HEK293T (cell line): ENCODE data around the gene GJD3.

ENCODE experiments used
- CTCF ChIA-PET: fragments of 350-600 bp; formaldehyde crosslinking; extraction: SDS; loops from one replicate; lab custom pipeline; 2021; ENCODE audit warnings: antibody characterized with exemption, inconsistent platforms; lab: Yijun Ruan, JAX
- POLR2A ChIA-PET: fragments of 350-600 bp; formaldehyde crosslinking; extraction: SDS; loops from one replicate; lab custom pipeline; 2020; ENCODE audit warnings: antibody characterized with exemption, inconsistent platforms; lab: Yijun Ruan, JAX
- DNase-seq: peaks from one replicate; pipeline ENCODE4 v3.0.0; 2012; ENCODE audit warnings: mixed read lengths; ENCODE audit errors: extremely low spot score
- ARNT ChIP-seq: fragments of 450-650 bp; IDR thresholded peaks from 2 replicates; pipeline ENCODE4 v1.6.1; 2017; ENCODE audit warnings: mild to moderate bottlenecking
- BHLHE40 ChIP-seq: fragments of 450-650 bp; IDR thresholded peaks from 2 replicates; pipeline ENCODE4 v1.6.1; 2016; ENCODE audit warnings: mild to moderate bottlenecking, moderate library complexity, borderline replicate concordance
- CTBP1 ChIP-seq: fragments of 450-650 bp; IDR thresholded peaks from 2 replicates; pipeline ENCODE4 v1.6.1; 2016; ENCODE audit warnings: borderline replicate concordance
- ELF4 ChIP-seq: fragments of 450-650 bp; IDR thresholded peaks from 2 replicates; pipeline ENCODE4 v1.6.1; 2017; ENCODE audit warnings: antibody characterized with exemption
- FOXA1 ChIP-seq: fragments of 450-650 bp; IDR thresholded peaks from 2 replicates; pipeline ENCODE4 v1.6.1; 2016; ENCODE audit warnings: mild to moderate bottlenecking
- FOXK2 ChIP-seq: fragments of 450-650 bp; IDR thresholded peaks from 2 replicates; pipeline ENCODE4 v1.6.1; 2016; ENCODE audit warnings: mild to moderate bottlenecking
- FOXM1 ChIP-seq: fragments of 450-650 bp; IDR thresholded peaks from 2 replicates; pipeline ENCODE4 v1.6.1; 2017; ENCODE audit warnings: mild to moderate bottlenecking, borderline replicate concordance
- HDGF ChIP-seq: fragments of 450-650 bp; IDR thresholded peaks from 2 replicates; pipeline ENCODE4 v1.6.1; 2017; ENCODE audit warnings: antibody characterized with exemption, borderline replicate concordance
- L3MBTL2 ChIP-seq: fragments of 450-650 bp; conservative IDR thresholded peaks from 2 replicates; pipeline ENCODE4 v1.6.1; 2016; ENCODE audit warnings: mild to moderate bottlenecking
- LEF1 ChIP-seq: fragments of 450-650 bp; IDR thresholded peaks from 2 replicates; pipeline ENCODE4 v1.6.1; 2017; ENCODE audit warnings: mild to moderate bottlenecking, borderline replicate concordance
- NFRKB ChIP-seq: fragments of 450-650 bp; IDR thresholded peaks from 2 replicates; pipeline ENCODE4 v1.6.1; 2016; ENCODE audit warnings: mild to moderate bottlenecking, moderate library complexity
- SUZ12 ChIP-seq: fragments of 450-650 bp; IDR thresholded peaks from 2 replicates; pipeline ENCODE4 v1.6.1; 2016; ENCODE audit warnings: mild to moderate bottlenecking
- TARDBP ChIP-seq: fragments of 450-650 bp; IDR thresholded peaks from 2 replicates; pipeline ENCODE4 v1.6.1; 2016
- ZNF384 ChIP-seq: fragments of 450-650 bp; IDR thresholded peaks from 2 replicates; pipeline ENCODE4 v1.6.1; 2016
- TF ChIP-seq, protein P1 (sequence below): fragments of 450-650 bp; IDR thresholded peaks from 2 replicates; pipeline ENCODE4 v1.6.1; 2016

The GJD3 gene

GRCh38 chr17:40363111-40363827 is 1.3 kb downstream of the GJD3 start:
- ChIA-PET POLR2A (interaction anchor here (1.0 to 2.4 kb wide), 8 partner anchors 12 to 175 kb away, joined by 3 to 20 read pairs (median 6); partner anchors contain the start of gene TOP2A), CTCF (interaction anchor here (1.0 to 6.6 kb wide), 7 partner anchors 15 to 197 kb away, joined by 3 to 36 read pairs (median 5); partner anchors contain the start of gene TOP2A)
- TF ChIP-seq L3MBTL2 (0 out of 2 replicates have a peak, but pooled peaks have one; percentile 35), FOXA1 (no peak)
- no peak for DNase-seq

GRCh38 chr17:40362696-40363110 is 1.8 kb downstream of the GJD3 start:
- ChIA-PET CTCF (interaction anchor here (0.8 to 6.6 kb wide), 7 partner anchors 14 to 198 kb away, joined by 3 to 36 read pairs (median 4); partner anchors contain the start of gene TOP2A), POLR2A (interaction anchor here (0.6 to 2.4 kb wide), 15 partner anchors 13 to 177 kb away, joined by 3 to 20 read pairs (median 4); partner anchors contain the start of gene TOP2A)
- DNase-seq = peak; percentile 79
- TF ChIP-seq, protein P1, sequence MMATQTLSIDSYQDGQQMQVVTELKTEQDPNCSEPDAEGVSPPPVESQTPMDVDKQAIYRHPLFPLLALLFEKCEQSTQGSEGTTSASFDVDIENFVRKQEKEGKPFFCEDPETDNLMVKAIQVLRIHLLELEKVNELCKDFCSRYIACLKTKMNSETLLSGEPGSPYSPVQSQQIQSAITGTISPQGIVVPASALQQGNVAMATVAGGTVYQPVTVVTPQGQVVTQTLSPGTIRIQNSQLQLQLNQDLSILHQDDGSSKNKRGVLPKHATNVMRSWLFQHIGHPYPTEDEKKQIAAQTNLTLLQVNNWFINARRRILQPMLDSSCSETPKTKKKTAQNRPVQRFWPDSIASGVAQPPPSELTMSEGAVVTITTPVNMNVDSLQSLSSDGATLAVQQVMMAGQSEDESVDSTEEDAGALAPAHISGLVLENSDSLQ = no peak
- TF ChIP-seq L3MBTL2 (peak; percentile 77), TARDBP (no peak)

DNA sequence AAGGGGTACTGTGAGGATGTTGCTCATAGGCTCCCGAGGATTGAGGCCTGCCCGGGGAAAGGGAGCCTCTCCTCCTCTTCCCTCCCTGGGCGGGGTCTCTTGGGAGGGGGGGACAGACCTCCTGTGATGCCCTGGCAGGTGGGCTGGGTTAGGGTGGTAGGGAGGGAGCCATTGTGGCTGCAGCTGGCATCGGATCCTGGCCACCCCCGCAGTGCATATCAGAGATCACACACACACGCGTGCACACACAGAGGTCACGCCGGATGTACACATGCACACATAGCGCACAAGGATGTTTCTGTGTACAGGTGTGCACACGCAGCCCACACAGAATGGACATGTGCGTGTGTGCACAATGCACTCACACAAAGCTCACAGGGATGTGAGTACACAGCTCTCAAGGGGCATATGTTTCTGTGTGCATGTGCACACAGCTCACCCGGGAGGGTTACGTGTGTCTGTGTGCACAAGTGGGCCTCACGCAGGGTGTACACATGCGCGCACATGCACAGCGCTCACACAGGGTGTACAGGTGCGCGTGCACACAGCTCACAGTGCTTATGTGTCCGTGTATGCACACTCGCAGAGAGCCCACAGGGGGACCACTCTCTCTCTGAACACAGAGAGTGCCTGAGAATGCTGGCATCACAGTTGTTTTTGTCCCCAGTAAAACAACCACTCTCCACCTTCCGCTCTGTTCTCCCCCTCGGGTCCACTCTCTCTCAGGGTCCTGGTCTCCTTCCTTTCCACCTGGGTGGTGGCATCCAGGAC is 2.4 kb downstream of the GJD3 start:
- no peak for DNase-seq
- ChIA-PET CTCF (interaction anchor here (0.6 to 6.6 kb wide), 10 partner anchors 14 to 198 kb away, joined by 3 to 36 read pairs (median 4); partner anchors contain the start of gene TOP2A), POLR2A (interaction anchor here (0.6 to 2.4 kb wide), 16 partner anchors 14 to 178 kb away, joined by 3 to 20 read pairs (median 4); partner anchors contain the start of gene TOP2A)
- TF ChIP-seq FOXK2 (no peak), TARDBP (no peak), BHLHE40 (no peak), ZNF384 (no peak)

DNA sequence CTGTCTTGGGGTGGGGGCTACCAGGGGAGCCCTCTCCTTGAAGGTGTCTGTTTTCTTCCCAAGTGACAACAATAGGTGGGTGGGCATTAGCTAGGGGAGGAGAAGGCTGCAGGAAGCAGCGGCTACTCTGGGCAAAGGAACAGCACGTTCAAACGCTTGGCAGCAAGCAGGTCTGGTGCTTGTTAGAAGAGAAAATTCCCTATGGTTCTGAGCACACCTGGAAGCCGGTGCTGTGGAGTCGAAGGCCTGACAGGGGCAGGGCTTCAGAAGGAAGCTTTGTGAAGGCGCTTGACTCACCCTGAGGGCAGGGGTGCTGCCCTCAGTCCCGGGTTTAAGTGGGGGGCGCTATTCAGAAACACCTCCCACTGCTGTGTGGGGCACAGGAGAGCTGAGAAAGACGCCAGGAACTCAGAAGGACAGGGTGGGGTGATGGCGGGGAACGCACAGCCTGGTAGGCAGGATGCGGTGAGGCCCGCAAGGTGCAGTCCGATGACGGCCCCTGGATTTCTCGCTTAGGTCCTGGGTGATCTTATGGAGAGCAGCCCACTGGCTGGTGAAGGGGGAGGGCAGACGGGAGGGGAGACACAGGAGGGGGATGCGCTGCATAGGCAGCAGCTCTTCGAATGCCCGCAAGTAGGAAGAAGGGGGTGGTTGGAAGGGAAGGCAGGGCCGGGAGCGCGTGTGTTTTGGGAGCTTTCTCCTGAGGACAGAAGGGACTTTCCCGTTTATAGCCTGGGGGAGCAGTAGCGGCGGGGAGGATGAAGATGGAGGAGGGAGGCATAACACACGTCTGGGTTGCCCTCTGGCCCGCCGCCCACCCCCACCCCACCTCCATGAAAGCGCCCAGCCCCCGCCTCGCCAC is 3.2 kb downstream of the GJD3 start:
- POLR2A ChIA-PET = interaction anchor here (1.1 to 2.4 kb wide), 7 partner anchors 14 to 179 kb away, joined by 3 to 11 read pairs (median 4); partner anchors contain the start of gene TOP2A

GRCh38 chr17:40360091-40360490 is 4.4 kb downstream of the GJD3 start:
- ChIA-PET CTCF (interaction anchor here (0.5 to 6.6 kb wide), 3 partner anchors 36 to 174 kb away, joined by 3 to 36 read pairs (median 5); no protein-coding TSS in a partner anchor), POLR2A (interaction anchor here (1.3 kb wide), 1 partner anchor 58 kb away, joined by 4 read pairs; the partner anchor contains the start of gene TOP2A)
- TF ChIP-seq LEF1 (no peak), FOXA1 (no peak), ARNT (no peak), BHLHE40 (no peak), FOXM1 (no peak), TARDBP (no peak), NFRKB (no peak)
- TF ChIP-seq, protein P1 = no peak
- DNase-seq = no peak

More for the DNA sequence above, 3.2 kb downstream of the GJD3 start:
- no peak for DNase-seq
- TF ChIP-seq ARNT (no peak), L3MBTL2 (no peak), FOXM1 (no peak), ZNF384 (no peak), CTBP1 (no peak), HDGF (no peak), ELF4 (no peak), NFRKB (no peak), FOXK2 (no peak), SUZ12 (no peak), FOXA1 (no peak)
- TF ChIP-seq, protein P1 = no peak
- CTCF ChIA-PET = interaction anchor here (0.6 to 6.6 kb wide), 8 partner anchors 13 to 199 kb away, joined by 3 to 36 read pairs (median 3); no protein-coding TSS in a partner anchor
